Lung (tissue), 12 donors: ENCODE data around the gene RPL36A. TPM values are rescaled to one million over a fixed set of nuclear protein-coding genes. Genes with fewer than 3 reads are reported as not detected.

Experiments
- ATAC-seq: fragments of 200-7000 bp; cut with Tn5 transposase; one replicate; pipeline ENCODE4 v1.9.1; 2020; ENCODE audit warnings: moderate number of reproducible peaks; ENCODE audit not compliant: insufficient read depth, low FRiP score
- DNase-seq, 3 donors: peaks; one replicate each; pipeline ENCODE4 v3.0.0-alpha.2; 2013 to 2017
- H3K27ac ChIP-seq, 2 donors: one replicate each; pipeline ENCODE4 v1.5.1; 2013; ENCODE audit warnings: mild to moderate bottlenecking in 2 of 2, moderate library complexity in 2 of 2, control low read depth in 1 of 2, inconsistent platforms in 1 of 2, low read depth in 1 of 2, low read length in 1 of 2
- H3K27me3 ChIP-seq, 3 donors: one replicate each; pipeline ENCODE4 v1.5.1; 2013; ENCODE audit warnings: low read length in 2 of 3; ENCODE audit not compliant: control insufficient read depth in 3 of 3, insufficient read depth in 3 of 3
- H3K36me3 ChIP-seq, 4 donors: one replicate each; pipeline ENCODE4 v1.5.1; 2013; ENCODE audit warnings: low read length in 4 of 4, mild to moderate bottlenecking in 1 of 4, moderate library complexity in 1 of 4; ENCODE audit not compliant: control insufficient read depth in 4 of 4, insufficient read depth in 4 of 4
- H3K4me1 ChIP-seq, 5 donors: one replicate each; pipeline ENCODE4 v1.5.1; 2013; ENCODE audit warnings: low read length in 5 of 5, mild to moderate bottlenecking in 2 of 5, moderate library complexity in 1 of 5; ENCODE audit not compliant: control insufficient read depth in 5 of 5, insufficient read depth in 5 of 5
- H3K4me3 ChIP-seq: one replicate; pipeline ENCODE4 v1.5.1; 2013; ENCODE audit warnings: mild to moderate bottlenecking, control low read depth, moderate library complexity
- H3K9ac ChIP-seq, 2 donors: one replicate each; pipeline ENCODE4 v1.5.1; 2013; ENCODE audit warnings: low read length in 2 of 2, control low read depth in 1 of 2; ENCODE audit not compliant: insufficient read depth in 1 of 2
- H3K9me3 ChIP-seq, 4 donors: one replicate each; pipeline ENCODE4 v1.5.1; 2013; ENCODE audit warnings: low read length in 3 of 4, mild to moderate bottlenecking in 1 of 4, moderate library complexity in 1 of 4; ENCODE audit not compliant: control insufficient read depth in 4 of 4, insufficient read depth in 3 of 4
- CTCF ChIP-seq: IDR thresholded peaks from 2 replicates; pipeline ENCODE4 v1.5.1; 2012; ENCODE audit warnings: mild to moderate bottlenecking; ENCODE audit errors: control extremely low read depth, extremely low read depth
- WGBS, 2 donors: extraction: QIAGEN DNeasy Blood & Tissue Kit; methylation state at CpG; one replicate each; pipeline ENCODE4 v1.1.7; 2013; 5-methylcytosine and 5-hydroxymethylcytosine counted together
- polyA plus RNA-seq, 2 donors: library from polyadenylated mRNA; stranded (reverse); fragments of 200-250 nt; gene quantifications; one replicate each; pipeline ENCODE4 v1.2.1, GENCODE V29; 2013
- total RNA-seq, 2 donors: library from RNA; depleted of rRNA in 1 of 2; stranded (reverse); fragments of >200 nt in 1 of 2; gene quantifications; one replicate each; pipeline ENCODE4 v1.2.1, GENCODE V29; 2014 to 2021
- donor health status: control.
- donor health status: control.
- donor health status: Bipolar disorder and iron deficiency.
- donor health status: healthy.
- donor health status: DM: yes; HTN: yes; CAD: no.

RPL36A gene
- total and polyA plus RNA-seq, 4 donors, result 199 to 4,087 (median 1,280) TPM

- DNase-seq, result peak; percentile 27 to 88 (median 83)
- WGBS, 2 donors, result 46 to 59% methylated on average over 12 of the region's 12 CpGs
- TF ChIP-seq CTCF, result peak; percentile 72
- Histone ChIP-seq H3K27ac (peak overlapping the region in 1 of 2 donors; percentile 2), H3K27me3 (peaks cover 0 to 8% (median 4%) of the 10 kb centered on the region in 3 donors), H3K36me3 (peaks cover 0 to 6% (median 3%) of the 10 kb centered on the region in 4 donors), H3K4me3 (no peak overlapping the region), H3K9me3 (no peaks in the 10 kb centered on the region), H3K9ac (peak overlapping the region in 1 of 2 donors; percentile 62), H3K4me1 (peaks cover 0 to 4% (median 0%) of the 10 kb centered on the region in 5 donors)
- ATAC-seq, result no peak
Measured at GRCh38 chrX:101415180-101416145, 24.7 kb downstream of the RPL36A start.

GRCh38 chrX:101416691-101417090 lies 25.9 kb downstream of the RPL36A start:
- no peak for ATAC-seq
- Histone ChIP-seq H3K9me3 (no peaks in the 10 kb centered on the region), H3K36me3 (peaks cover 0 to 6% (median 3%) of the 10 kb centered on the region in 4 donors), H3K9ac (no peak overlapping the region), H3K27me3 (peaks cover 0 to 11% (median 4%) of the 10 kb centered on the region in 3 donors), H3K4me3 (no peak overlapping the region), H3K4me1 (no peaks in the 10 kb centered on the region), H3K27ac (no peak overlapping the region)
- DNase-seq, result no peak
- 78 to 98% methylated on average over 7 of the region's 7 CpGs for WGBS, 2 donors
- TF ChIP-seq CTCF, result no peak

GRCh38 chrX:101417190-101417589 lies 26.4 kb downstream of the RPL36A start:
- Histone ChIP-seq H3K4me1 (no peaks in the 10 kb centered on the region), H3K27me3 (peaks cover 0 to 8% (median 4%) of the 10 kb centered on the region in 3 donors), H3K36me3 (peaks cover 0 to 6% (median 2%) of the 10 kb centered on the region in 4 donors), H3K9me3 (no peaks in the 10 kb centered on the region), H3K27ac (peak overlapping the region in 1 of 2 donors; percentile 13), H3K4me3 (no peak overlapping the region), H3K9ac (peak overlapping the region in 1 of 2 donors; percentile 61)
- DNase-seq, result no peak
- no peak for TF ChIP-seq CTCF
- no peak for ATAC-seq
- 65 to 74% methylated on average over 4 of the region's 4 CpGs for WGBS, 2 donors
